MM.1S (cell line): ENCODE measurements around the gene HGS.

ENCODE experiments used
- DNase-seq: peaks from one replicate; pipeline ENCODE4 v3.0.0-alpha.2; 2015
- H2AFZ ChIP-seq: fragments of 300-600 bp; sonication (generic); 2 replicates; pipeline ENCODE4 v1.6.0; 2016; ENCODE audit warnings: antibody characterized with exemption, low read length
- H3F3A ChIP-seq: fragments of 300-600 bp; sonication (generic); 2 replicates; pipeline ENCODE4 v1.6.1; 2016; ENCODE audit warnings: mild to moderate bottlenecking, antibody characterized with exemption, low read length, moderate library complexity, mixed read lengths; ENCODE audit not compliant: insufficient read depth
- H3K27ac ChIP-seq: fragments of 300-600 bp; sonication (generic); 2 replicates; pipeline ENCODE4 v1.5.1; 2016; ENCODE audit warnings: mild to moderate bottlenecking, low read length
- H3K27me3 ChIP-seq: fragments of 300-600 bp; sonication (generic); replicated peaks from 2 replicates; pipeline ENCODE4 v1.6.0; 2016; ENCODE audit warnings: low read length; ENCODE audit not compliant: insufficient read depth
- H3K36me3 ChIP-seq: fragments of 300-600 bp; sonication (generic); replicated peaks from 2 replicates; pipeline ENCODE4 v1.6.1; 2016; ENCODE audit warnings: mild to moderate bottlenecking, low read length, mixed read lengths; ENCODE audit not compliant: insufficient read depth
- H3K4me1 ChIP-seq: fragments of 300-600 bp; sonication (generic); 2 replicates; pipeline ENCODE4 v1.6.1; 2016; ENCODE audit warnings: low read length, mixed read lengths
- H3K4me2 ChIP-seq: fragments of 300-600 bp; sonication (generic); 2 replicates; pipeline ENCODE4 v1.6.0; 2016; ENCODE audit warnings: low read depth, low read length
- H3K4me3 ChIP-seq: fragments of 300-600 bp; sonication (generic); 2 replicates; pipeline ENCODE4 v1.5.1; 2016; ENCODE audit warnings: low read length, mixed read lengths
- H3K79me2 ChIP-seq: fragments of 300-600 bp; sonication (generic); 2 replicates; pipeline ENCODE4 v1.6.1; 2016; ENCODE audit warnings: mixed run types, low read length, mixed read lengths
- H3K9ac ChIP-seq: fragments of 300-600 bp; sonication (generic); 2 replicates; pipeline ENCODE4 v1.6.1; 2016; ENCODE audit warnings: low read length, mixed read lengths
- H3K9me2 ChIP-seq: fragments of 300-600 bp; sonication (generic); replicated peaks from 2 replicates; pipeline ENCODE4 v1.6.1; 2016; ENCODE audit warnings: mild to moderate bottlenecking, low read length, mixed read lengths; ENCODE audit not compliant: insufficient read depth
- H3K9me3 ChIP-seq: fragments of 300-600 bp; sonication (generic); replicated peaks from 2 replicates; pipeline ENCODE4 v1.6.1; 2016; ENCODE audit warnings: mild to moderate bottlenecking, low read length, mixed read lengths; ENCODE audit not compliant: insufficient read depth
- H4K20me1 ChIP-seq: fragments of 300-600 bp; sonication (generic); 2 replicates; pipeline ENCODE4 v1.6.1; 2016; ENCODE audit warnings: mild to moderate bottlenecking, low read length, moderate library complexity, mixed read lengths; ENCODE audit not compliant: insufficient read depth
- EZH2 ChIP-seq: fragments of 300-600 bp; sonication (generic); optimal IDR thresholded peaks from 2 replicates; pipeline ENCODE3; 2017; ENCODE audit warnings: low read depth, mild to moderate bottlenecking, antibody characterized with exemption, low read length, mixed read lengths
- EZH2phosphoT487 ChIP-seq: fragments of 300-600 bp; sonication (generic); IDR thresholded peaks from 2 replicates; pipeline ENCODE4 v1.6.1; 2018; ENCODE audit warnings: antibody characterized with exemption, low read length
- TF ChIP-seq, protein P1 (sequence below): fragments of 300-600 bp; sonication (generic); IDR thresholded peaks from 2 replicates; pipeline ENCODE4 v1.5.1; 2016; ENCODE audit warnings: antibody characterized with exemption, low read length, mixed read lengths

Gene HGS

GRCh38 chr17:81712468-81713003 is 28.7 kb downstream of the HGS start:
- Histone ChIP-seq H3F3A (peaks cover 24% of the 10 kb centered on the region), H3K4me2 (peak overlapping the region; percentile 92), H4K20me1 (no peaks in the 10 kb centered on the region), H3K27me3 (no peaks in the 10 kb centered on the region), H3K4me1 (peaks cover 17% of the 10 kb centered on the region), H3K9me3 (no peaks in the 10 kb centered on the region), H3K9me2 (no peaks in the 10 kb centered on the region), H3K79me2 (peaks cover 37% of the 10 kb centered on the region), H3K4me3 (peak overlapping the region; percentile 97), H3K27ac (0 out of 2 replicates have a peak overlapping the region, but pooled peaks have one; percentile 25), H3K36me3 (no peaks in the 10 kb centered on the region), H3K9ac (peak overlapping the region; percentile 83), H2AFZ (0 out of 2 replicates have a peak overlapping the region, but pooled peaks have one; percentile 35)
- TF ChIP-seq, protein P1, sequence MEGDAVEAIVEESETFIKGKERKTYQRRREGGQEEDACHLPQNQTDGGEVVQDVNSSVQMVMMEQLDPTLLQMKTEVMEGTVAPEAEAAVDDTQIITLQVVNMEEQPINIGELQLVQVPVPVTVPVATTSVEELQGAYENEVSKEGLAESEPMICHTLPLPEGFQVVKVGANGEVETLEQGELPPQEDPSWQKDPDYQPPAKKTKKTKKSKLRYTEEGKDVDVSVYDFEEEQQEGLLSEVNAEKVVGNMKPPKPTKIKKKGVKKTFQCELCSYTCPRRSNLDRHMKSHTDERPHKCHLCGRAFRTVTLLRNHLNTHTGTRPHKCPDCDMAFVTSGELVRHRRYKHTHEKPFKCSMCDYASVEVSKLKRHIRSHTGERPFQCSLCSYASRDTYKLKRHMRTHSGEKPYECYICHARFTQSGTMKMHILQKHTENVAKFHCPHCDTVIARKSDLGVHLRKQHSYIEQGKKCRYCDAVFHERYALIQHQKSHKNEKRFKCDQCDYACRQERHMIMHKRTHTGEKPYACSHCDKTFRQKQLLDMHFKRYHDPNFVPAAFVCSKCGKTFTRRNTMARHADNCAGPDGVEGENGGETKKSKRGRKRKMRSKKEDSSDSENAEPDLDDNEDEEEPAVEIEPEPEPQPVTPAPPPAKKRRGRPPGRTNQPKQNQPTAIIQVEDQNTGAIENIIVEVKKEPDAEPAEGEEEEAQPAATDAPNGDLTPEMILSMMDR = peak; percentile 20; the same call in 1 of the 2 replicates
- no peak for TF ChIP-seq EZH2
- DNase-seq = peak; percentile 37

GRCh38 chr17:81713004-81713555 is 29.3 kb downstream of the HGS start:
- Histone ChIP-seq H2AFZ (no peak overlapping the region), H3K36me3 (no peaks in the 10 kb centered on the region), H3F3A (peaks cover 24% of the 10 kb centered on the region), H3K4me1 (peaks cover 17% of the 10 kb centered on the region), H3K79me2 (peaks cover 34% of the 10 kb centered on the region), H4K20me1 (no peaks in the 10 kb centered on the region), H3K27me3 (no peaks in the 10 kb centered on the region), H3K4me3 (peak overlapping the region; percentile 97), H3K27ac (no peak overlapping the region), H3K9me2 (no peaks in the 10 kb centered on the region), H3K4me2 (peak overlapping the region; percentile 92), H3K9me3 (no peaks in the 10 kb centered on the region), H3K9ac (peak overlapping the region; percentile 83; the same call in 1 of the 2 replicates)
- TF ChIP-seq, protein P1 = no peak
- TF ChIP-seq EZH2phosphoT487 (no peak), EZH2 (no peak)
- DNase-seq = no peak

GRCh38 chr17:81713556-81714411 is 30.0 kb downstream of the HGS start:
- no peaks in the 10 kb centered on the region for H3K36me3 ChIP-seq
- H3K4me1 ChIP-seq = peaks cover 17% of the 10 kb centered on the region
- DNase-seq = no peak
- no peaks in the 10 kb centered on the region for H4K20me1 ChIP-seq
- H2AFZ ChIP-seq = no peak overlapping the region
- H3K79me2 ChIP-seq = peaks cover 34% of the 10 kb centered on the region
- no peaks in the 10 kb centered on the region for H3K9me3 ChIP-seq
- H3K27me3 ChIP-seq = no peaks in the 10 kb centered on the region
- H3K27ac ChIP-seq = no peak overlapping the region
- no peak for TF ChIP-seq EZH2phosphoT487
- TF ChIP-seq EZH2 = no peak
- TF ChIP-seq, protein P1 = no peak
- peak overlapping the region; percentile 92 for H3K4me2 ChIP-seq
- H3F3A ChIP-seq = peaks cover 18% of the 10 kb centered on the region
- H3K4me3 ChIP-seq = peak overlapping the region; percentile 97
- H3K9ac ChIP-seq = peak overlapping the region; percentile 83; the same call in 1 of the 2 replicates
- H3K9me2 ChIP-seq = no peaks in the 10 kb centered on the region
